ENCODE data around the gene KRT5. TPM values are rescaled to one million over a fixed set of nuclear protein-coding genes. Genes with fewer than 3 reads are reported as not detected.

KRT5 gene
- polyA plus RNA-seq, 1 experiment: not detected

DNA sequence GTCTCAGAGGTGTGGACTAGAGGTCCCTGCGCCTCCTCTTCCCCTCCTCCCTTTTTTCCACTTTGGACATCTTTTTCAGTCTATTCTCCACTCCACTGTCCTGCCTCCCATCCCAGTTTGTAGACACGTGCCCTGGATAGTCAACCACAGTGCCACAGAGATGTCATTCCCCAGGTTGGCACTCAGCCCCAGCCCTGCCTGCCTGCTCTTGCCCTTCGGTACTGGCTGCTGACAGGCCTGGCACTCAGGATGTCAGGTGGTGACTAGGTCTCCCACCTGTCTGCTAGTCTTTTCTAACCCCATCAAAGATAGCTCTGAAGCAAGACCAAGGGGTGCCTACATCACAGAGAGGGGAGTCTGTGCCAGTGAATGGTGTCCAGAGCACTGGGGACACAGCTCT lies 16.9 kb upstream of the KRT5 start:
- ChIA-PET POLR2A (no interaction called here), CTCF (no interaction called here)
- Histone ChIP-seq H3K27ac (ENCODE audit: low read depth, low read length) (no peak overlapping the region), H3K9me3 (ENCODE audit: control insufficient read depth, insufficient read depth, low read length) (no peaks in the 10 kb centered on the region), H3K4me3 (ENCODE audit: low read depth, low read length) (no peak overlapping the region), H3K27me3 (ENCODE audit: control insufficient read depth, insufficient read depth, low read length) (peaks cover 13% of the 10 kb centered on the region)
- DNase-seq (ENCODE audit: low read depth, low spot score): no peak
- TF ChIP-seq, protein P1, sequence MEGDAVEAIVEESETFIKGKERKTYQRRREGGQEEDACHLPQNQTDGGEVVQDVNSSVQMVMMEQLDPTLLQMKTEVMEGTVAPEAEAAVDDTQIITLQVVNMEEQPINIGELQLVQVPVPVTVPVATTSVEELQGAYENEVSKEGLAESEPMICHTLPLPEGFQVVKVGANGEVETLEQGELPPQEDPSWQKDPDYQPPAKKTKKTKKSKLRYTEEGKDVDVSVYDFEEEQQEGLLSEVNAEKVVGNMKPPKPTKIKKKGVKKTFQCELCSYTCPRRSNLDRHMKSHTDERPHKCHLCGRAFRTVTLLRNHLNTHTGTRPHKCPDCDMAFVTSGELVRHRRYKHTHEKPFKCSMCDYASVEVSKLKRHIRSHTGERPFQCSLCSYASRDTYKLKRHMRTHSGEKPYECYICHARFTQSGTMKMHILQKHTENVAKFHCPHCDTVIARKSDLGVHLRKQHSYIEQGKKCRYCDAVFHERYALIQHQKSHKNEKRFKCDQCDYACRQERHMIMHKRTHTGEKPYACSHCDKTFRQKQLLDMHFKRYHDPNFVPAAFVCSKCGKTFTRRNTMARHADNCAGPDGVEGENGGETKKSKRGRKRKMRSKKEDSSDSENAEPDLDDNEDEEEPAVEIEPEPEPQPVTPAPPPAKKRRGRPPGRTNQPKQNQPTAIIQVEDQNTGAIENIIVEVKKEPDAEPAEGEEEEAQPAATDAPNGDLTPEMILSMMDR (IDR thresholded peaks at IDR 0.05; ENCODE audit: low read depth, low read length): no peak

DNA sequence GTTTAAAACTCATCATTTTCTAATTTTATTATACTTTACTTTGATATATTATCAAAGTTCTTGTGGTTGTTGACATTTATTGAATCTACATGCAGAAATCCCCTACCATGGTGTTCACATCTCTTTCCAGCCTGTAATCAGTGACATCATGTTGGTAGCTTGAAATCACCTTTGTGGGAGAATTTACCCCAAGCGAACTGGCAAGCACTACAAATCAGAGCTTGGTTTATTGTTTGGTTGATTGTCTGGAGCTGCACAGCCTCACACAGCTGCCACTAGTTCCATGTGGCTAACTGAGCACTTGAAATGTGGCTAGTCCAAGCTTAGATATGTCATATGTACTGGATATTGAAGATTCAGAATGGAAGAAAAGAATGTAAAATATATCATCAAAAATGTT lies 15.4 kb upstream of the KRT5 start:
- no peak overlapping the region for H3K27ac ChIP-seq (ENCODE audit: low read depth, low read length)
- no peak overlapping the region for H3K4me3 ChIP-seq (ENCODE audit: low read depth, low read length)
- ChIA-PET CTCF (no interaction called here), POLR2A (no interaction called here)
- TF ChIP-seq, protein P1 (IDR thresholded peaks at IDR 0.05; ENCODE audit: low read depth, low read length): no peak
- H3K27me3 ChIP-seq (ENCODE audit: control insufficient read depth, insufficient read depth, low read length): peaks cover 17% of the 10 kb centered on the region
- H3K9me3 ChIP-seq (ENCODE audit: control insufficient read depth, insufficient read depth, low read length): no peaks in the 10 kb centered on the region
- DNase-seq (ENCODE audit: low read depth, low spot score): no peak

DNA sequence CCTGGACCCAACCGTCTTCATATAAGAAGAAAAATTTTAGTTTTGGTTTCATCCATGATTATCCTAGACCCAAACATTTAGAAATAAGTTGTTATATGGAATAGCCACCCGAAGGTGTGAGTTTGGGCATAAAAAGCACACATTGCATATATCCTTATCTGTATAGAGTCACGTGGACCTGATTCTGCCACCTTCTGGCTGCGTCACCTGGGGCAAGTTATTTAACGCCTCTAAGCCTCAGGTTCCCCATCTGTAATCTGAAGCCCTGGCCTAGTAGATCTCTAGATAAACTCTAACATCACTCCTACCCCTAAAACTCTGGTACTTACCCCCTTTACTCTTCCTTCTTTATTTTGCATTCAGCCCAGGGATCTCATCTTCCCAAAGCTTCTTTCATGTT lies 14.3 kb upstream of the KRT5 start:
- TF ChIP-seq, protein P1 (IDR thresholded peaks at IDR 0.05; ENCODE audit: low read depth, low read length): no peak
- ChIA-PET POLR2A (no interaction called here), CTCF (no interaction called here)

DNA sequence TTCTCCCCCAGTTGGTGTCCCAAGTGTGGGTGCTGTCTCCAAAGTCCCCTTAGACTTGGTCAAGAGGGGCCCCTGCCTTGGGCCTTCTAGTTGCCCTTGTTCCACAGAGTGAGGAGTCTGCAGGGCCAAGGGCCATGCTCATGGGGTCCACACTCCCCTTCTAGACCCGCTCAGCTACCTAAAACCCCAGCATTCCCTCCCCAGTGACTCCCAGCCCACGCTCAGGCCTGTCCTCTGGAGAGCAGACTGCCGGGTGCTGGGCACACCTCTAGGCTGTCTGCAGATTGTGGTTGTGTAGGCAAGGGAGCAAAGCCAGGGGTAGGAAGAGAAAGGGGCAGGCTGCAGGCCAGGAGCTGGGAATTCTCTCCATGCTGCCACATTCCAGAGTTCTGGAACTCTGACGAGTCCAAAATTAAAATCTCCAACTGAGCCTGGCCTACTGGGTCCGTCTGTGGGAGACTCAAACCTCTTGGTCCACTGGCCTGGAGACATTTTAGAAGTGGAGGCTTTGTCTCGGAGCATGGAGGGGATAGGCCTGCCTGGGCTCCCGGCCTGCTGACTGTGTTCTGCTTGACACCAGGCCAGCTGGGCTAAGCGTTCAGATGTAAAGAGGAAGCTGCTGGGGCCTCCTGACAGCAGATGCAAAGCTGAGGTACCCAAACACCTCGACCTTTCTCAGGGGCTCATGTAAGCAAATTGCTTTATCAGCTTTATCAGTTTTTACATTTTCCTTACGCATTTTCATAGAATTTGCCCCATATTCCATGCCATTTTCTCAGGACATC lies 13.7 kb upstream of the KRT5 start:
- POLR2A ChIA-PET: no interaction called here
- CTCF ChIA-PET: no interaction called here

More for the DNA sequence above, 14.3 kb upstream of the KRT5 start:
- no peaks in the 10 kb centered on the region for H3K9me3 ChIP-seq (ENCODE audit: control insufficient read depth, insufficient read depth, low read length)
- H3K27ac ChIP-seq (ENCODE audit: low read depth, low read length): no peak overlapping the region
- peaks cover 19% of the 10 kb centered on the region for H3K27me3 ChIP-seq (ENCODE audit: control insufficient read depth, insufficient read depth, low read length)
- no peak for DNase-seq (ENCODE audit: low read depth, low spot score)
- no peak overlapping the region for H3K4me3 ChIP-seq (ENCODE audit: low read depth, low read length)

DNA sequence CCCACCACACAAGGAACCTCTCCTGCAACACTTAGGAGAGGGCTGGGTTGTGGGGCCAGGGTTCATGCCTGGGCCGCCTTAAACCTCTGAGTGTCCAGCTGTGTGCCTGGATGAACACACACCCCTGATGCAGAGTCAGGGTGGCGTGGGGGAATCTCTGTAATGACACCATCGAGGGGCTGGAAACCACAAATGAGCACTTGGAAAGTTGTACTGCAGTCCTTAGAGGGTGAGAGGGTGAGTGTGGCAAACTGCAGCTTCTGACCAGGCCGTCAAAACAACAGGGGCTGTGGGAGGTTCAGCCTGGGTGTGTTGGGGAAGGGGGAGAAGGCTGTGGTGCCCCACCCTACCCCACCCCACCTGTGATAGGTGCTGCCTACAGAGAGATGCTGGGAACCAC lies 12.4 kb upstream of the KRT5 start:
- H3K27ac ChIP-seq (ENCODE audit: low read depth, low read length): no peak overlapping the region
- peaks cover 19% of the 10 kb centered on the region for H3K27me3 ChIP-seq (ENCODE audit: control insufficient read depth, insufficient read depth, low read length)
- no peak for DNase-seq (ENCODE audit: low read depth, low spot score)
- ChIA-PET POLR2A (no interaction called here), CTCF (no interaction called here)
- TF ChIP-seq, protein P1 (IDR thresholded peaks at IDR 0.05; ENCODE audit: low read depth, low read length): no peak
- no peak overlapping the region for H3K4me3 ChIP-seq (ENCODE audit: low read depth, low read length)
- H3K9me3 ChIP-seq (ENCODE audit: control insufficient read depth, insufficient read depth, low read length): no peaks in the 10 kb centered on the region

More for the DNA sequence above, 13.7 kb upstream of the KRT5 start:
- Histone ChIP-seq H3K9me3 (ENCODE audit: control insufficient read depth, insufficient read depth, low read length) (no peaks in the 10 kb centered on the region), H3K27me3 (ENCODE audit: control insufficient read depth, insufficient read depth, low read length) (peaks cover 19% of the 10 kb centered on the region), H3K4me3 (ENCODE audit: low read depth, low read length) (no peak overlapping the region), H3K27ac (ENCODE audit: low read depth, low read length) (no peak overlapping the region)
- no peak for DNase-seq (ENCODE audit: low read depth, low spot score)
- TF ChIP-seq, protein P1 (IDR thresholded peaks at IDR 0.05; ENCODE audit: low read depth, low read length): no peak

All from AG04450 (cell line).